Liver (tissue), 9 donors: ENCODE measurements around the gene KRT4. TPM values are rescaled to one million over a fixed set of nuclear protein-coding genes. Genes with fewer than 3 reads are reported as not detected.

Source experiments
- DNase-seq: peaks from one replicate; pipeline ENCODE4 v3.0.0-alpha.2; 2017; ENCODE audit warnings: low spot score
- H3K27ac ChIP-seq, 2 donors: one replicate each; pipeline ENCODE4 v1.7.0; 2013; ENCODE audit warnings: inconsistent platforms in 2 of 2, low read length in 2 of 2, control low read depth in 1 of 2, low read depth in 1 of 2, mild to moderate bottlenecking in 1 of 2
- H3K27me3 ChIP-seq, 4 donors: one replicate each; pipeline versions ENCODE4 v1.6.1 to v1.7.0; 2013; ENCODE audit warnings: low read length in 3 of 4, inconsistent platforms in 1 of 4, mild to moderate bottlenecking in 1 of 4, moderate library complexity in 1 of 4; ENCODE audit not compliant: control insufficient read depth in 4 of 4, insufficient read depth in 4 of 4
- H3K36me3 ChIP-seq, 4 donors: one replicate each; pipeline versions ENCODE4 v1.6.1 to v1.7.0; 2013; ENCODE audit warnings: low read length in 3 of 4, mild to moderate bottlenecking in 3 of 4, low read depth in 1 of 4, moderate library complexity in 1 of 4; ENCODE audit not compliant: control insufficient read depth in 4 of 4, insufficient read depth in 3 of 4
- H3K4me1 ChIP-seq, 4 donors: one replicate each; pipeline versions ENCODE4 v1.6.1 to v1.7.0; 2013; ENCODE audit warnings: low read length in 3 of 4, mild to moderate bottlenecking in 3 of 4, moderate library complexity in 1 of 4; ENCODE audit not compliant: control insufficient read depth in 4 of 4, insufficient read depth in 4 of 4
- H3K4me3 ChIP-seq, 3 donors: one replicate each; pipeline versions ENCODE4 v1.6.1 to v1.7.0; 2013; ENCODE audit warnings: low read length in 3 of 3, control low read depth in 1 of 3, low read depth in 1 of 3, mild to moderate bottlenecking in 1 of 3
- H3K9ac ChIP-seq, 2 donors: one replicate each; pipeline ENCODE4 v1.7.0; 2013; ENCODE audit warnings: low read length in 2 of 2, mild to moderate bottlenecking in 2 of 2, moderate library complexity in 2 of 2, control low read depth in 1 of 2, low read depth in 1 of 2
- H3K9me3 ChIP-seq, 4 donors: one replicate each; pipeline versions ENCODE4 v1.6.1 to v1.7.0; 2013; ENCODE audit warnings: low read length in 3 of 4; ENCODE audit not compliant: control insufficient read depth in 4 of 4
- ATF3 ChIP-seq: IDR thresholded peaks from 2 replicates; pipeline ENCODE4 v1.6.1; 2016; ENCODE audit warnings: antibody characterized with exemption
- CTCF ChIP-seq: fragments of 150-350 bp; IDR thresholded peaks from 2 replicates; pipeline ENCODE4 v1.5.1; 2017; ENCODE audit warnings: improper control_type of control experiment, low read depth, low read length; ENCODE audit not compliant: missing input control
- EGR1 ChIP-seq, 2 donors: IDR thresholded peaks; 2 replicates each; pipeline ENCODE4 v1.6.1; 2016 to 2018; ENCODE audit warnings: antibody characterized with exemption in 2 of 2, low read depth in 2 of 2
- FOXA1 ChIP-seq: IDR thresholded peaks from 2 replicates; pipeline ENCODE4 v1.6.1; 2016; ENCODE audit warnings: antibody characterized with exemption
- FOXA2 ChIP-seq: IDR thresholded peaks from 2 replicates; pipeline ENCODE4 v1.6.1; 2016; ENCODE audit warnings: antibody characterized with exemption
- GABPA ChIP-seq, 2 donors: IDR thresholded peaks in 1 of 2; conservative IDR thresholded peaks in 1 of 2; 2 replicates each; pipeline ENCODE4 v1.6.1; 2016; ENCODE audit warnings: antibody characterized with exemption in 2 of 2, mild to moderate bottlenecking in 1 of 2, moderate library complexity in 1 of 2
- HNF4A ChIP-seq, 2 donors: conservative IDR thresholded peaks; 2 replicates each; pipeline ENCODE4 v1.6.1; 2016; ENCODE audit warnings: antibody characterized with exemption in 2 of 2, mild to moderate bottlenecking in 2 of 2
- HNF4G ChIP-seq: IDR thresholded peaks from 2 replicates; pipeline ENCODE4 v1.6.1; 2016; ENCODE audit warnings: antibody characterized with exemption
- JUND ChIP-seq, 2 donors: IDR thresholded peaks; 2 replicates each; pipeline ENCODE4 v1.6.1; 2016; ENCODE audit warnings: antibody characterized with exemption in 2 of 2
- MAX ChIP-seq: IDR thresholded peaks from 2 replicates; pipeline ENCODE4 v1.6.1; 2016; ENCODE audit warnings: antibody characterized with exemption
- NR2F2 ChIP-seq: IDR thresholded peaks from 2 replicates; pipeline ENCODE4 v1.6.1; 2016; ENCODE audit warnings: antibody characterized with exemption
- RAD21 ChIP-seq, 2 donors: IDR thresholded peaks; 2 replicates each; pipeline ENCODE4 v1.6.1; 2016; ENCODE audit warnings: antibody characterized with exemption in 2 of 2, mild to moderate bottlenecking in 2 of 2
- REST ChIP-seq: IDR thresholded peaks from 2 replicates; pipeline ENCODE4 v1.6.1; 2016; ENCODE audit warnings: antibody characterized with exemption, mild to moderate bottlenecking
- RXRA ChIP-seq, 2 donors: IDR thresholded peaks; 2 replicates each; pipeline ENCODE4 v1.6.1; 2017 to 2018; ENCODE audit warnings: antibody characterized with exemption in 2 of 2, mild to moderate bottlenecking in 1 of 2
- TAF1 ChIP-seq: conservative IDR thresholded peaks from 2 replicates; pipeline ENCODE4 v1.6.1; 2016; ENCODE audit warnings: antibody characterized with exemption, mild to moderate bottlenecking
- YY1 ChIP-seq: IDR thresholded peaks from 2 replicates; pipeline ENCODE4 v1.6.1; 2016; ENCODE audit warnings: antibody characterized with exemption, mild to moderate bottlenecking
- ZBTB33 ChIP-seq: IDR thresholded peaks from 2 replicates; pipeline ENCODE4 v1.6.1; 2016; ENCODE audit warnings: antibody characterized with exemption
- WGBS: extraction: QIAGEN DNeasy Blood & Tissue Kit; methylation state at CpG from one replicate; pipeline ENCODE4 v1.1.7; 2013; 5-methylcytosine and 5-hydroxymethylcytosine counted together
- polyA plus RNA-seq, 2 donors: library from polyadenylated mRNA; stranded (reverse) in 1 of 2; unstranded in 1 of 2; fragments of 200-250 nt in 1 of 2; fragments of >200 nt in 1 of 2; fragmentation: Nextera tagmentation in 1 of 2; extraction: Ambion mirVana in 1 of 2; gene quantifications; one replicate each; pipeline versions ENCODE4 v1.2.1 to v1.2.3, GENCODE V29; 2013 to 2015
- total RNA-seq, 2 donors: library from RNA; depleted of rRNA; stranded (reverse); fragments of >200 nt; gene quantifications; one replicate each; pipeline ENCODE4 v1.2.3, GENCODE V29; 2014
- donor health status: healthy.
- donor health status: healthy.
- donor health status: healthy.
- donor health status: healthy.
- donor health status: healthy.

KRT4 gene
- total and polyA plus RNA-seq, 4 donors = 0.05 to 0.23 TPM; not detected in 2

GRCh38 chr12:52777566-52777965 is 36.4 kb downstream of the KRT4 start:
- TF ChIP-seq REST = no peak
- no peak for TF ChIP-seq JUND (IDR thresholded peaks at IDR 0.05)
- no peak for TF ChIP-seq CTCF
- no peak for TF ChIP-seq NR2F2
- TF ChIP-seq YY1 = no peak
- TF ChIP-seq TAF1 = no peak
- TF ChIP-seq FOXA2 = no peak
- TF ChIP-seq ZBTB33 = no peak
- TF ChIP-seq FOXA1 = no peak
- TF ChIP-seq HNF4A (conservative IDR thresholded peaks at IDR 0.05) = no peak
- no peak for TF ChIP-seq GABPA (IDR thresholded peaks at IDR 0.05 in 1 of 2, conservative IDR thresholded peaks at IDR 0.05 in 1 of 2)
- TF ChIP-seq MAX = no peak
- TF ChIP-seq ATF3 = no peak
- no peak for TF ChIP-seq RAD21 (IDR thresholded peaks at IDR 0.05)
- no peak for TF ChIP-seq RXRA (IDR thresholded peaks at IDR 0.05)
- no peak for TF ChIP-seq HNF4G
- no peak for TF ChIP-seq EGR1 (IDR thresholded peaks at IDR 0.05; ENCODE audit: low read depth in 2 of 2)
- WGBS = 82% methylated on average over 4 of the region's 4 CpGs

More at GRCh38 chr12:52777566-52777965, 36.4 kb downstream of the KRT4 start:
- Histone ChIP-seq H3K27ac (no peak overlapping the region), H3K4me3 (no peak overlapping the region), H3K4me1 (no peaks in the 10 kb centered on the region), H3K36me3 (no peaks in the 10 kb centered on the region), H3K27me3 (no peaks in the 10 kb centered on the region), H3K9me3 (no peaks in the 10 kb centered on the region), H3K9ac (no peak overlapping the region)
- no peak for DNase-seq
